HG03558 (cell line): ENCODE data around the gene ADAMTS2.

ENCODE experiments used
- ATAC-seq: cut with Tn5 transposase; IDR thresholded peaks from one replicate; pipeline ENCODE4 v1.9.1; 2021; ENCODE audit warnings: moderate number of reproducible peaks; ENCODE audit not compliant: unreplicated experiment; ENCODE audit errors: extremely low read depth

Gene ADAMTS2

DNA sequence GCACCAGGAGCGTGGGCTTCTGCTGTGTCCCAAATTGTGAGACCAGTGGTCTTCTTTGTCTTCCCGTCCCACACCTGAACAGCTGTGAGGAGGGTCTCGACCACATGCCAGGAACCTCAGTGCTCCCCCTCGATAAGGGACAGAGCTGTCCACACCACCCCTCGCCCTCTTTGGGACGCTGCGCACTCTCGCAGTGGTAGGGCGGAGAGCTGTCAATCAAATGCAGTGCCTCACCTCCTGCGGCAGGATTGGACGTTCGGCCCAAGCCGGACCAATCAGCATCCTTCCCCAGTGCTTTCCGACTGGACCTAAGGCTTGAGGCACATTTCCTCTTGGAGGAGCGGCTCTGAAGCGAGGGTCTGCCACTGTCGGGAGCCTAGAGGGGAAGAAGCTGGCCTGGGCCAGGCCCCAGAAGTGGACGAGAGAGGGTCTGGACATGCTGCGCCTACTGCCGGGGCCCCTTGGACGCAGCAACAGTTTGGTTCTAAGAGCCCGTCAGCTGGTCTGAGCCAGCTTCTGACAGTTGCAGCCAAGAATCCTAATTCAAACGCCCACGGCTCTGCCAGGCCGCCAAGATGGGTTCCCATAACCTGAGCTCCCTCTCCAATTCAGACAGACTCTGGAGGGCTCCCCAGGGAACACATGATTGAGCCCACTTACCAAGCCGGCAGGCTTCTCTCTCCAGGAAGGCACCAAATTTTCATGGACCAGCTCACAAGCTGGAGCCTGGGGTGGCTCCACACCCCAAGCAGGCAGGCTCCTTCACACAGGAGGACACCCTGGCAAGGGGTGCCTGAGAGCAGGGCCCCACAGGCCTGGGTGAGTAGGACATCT, 28.1 kb upstream of the ADAMTS2 start:
- no peak for ATAC-seq

DNA sequence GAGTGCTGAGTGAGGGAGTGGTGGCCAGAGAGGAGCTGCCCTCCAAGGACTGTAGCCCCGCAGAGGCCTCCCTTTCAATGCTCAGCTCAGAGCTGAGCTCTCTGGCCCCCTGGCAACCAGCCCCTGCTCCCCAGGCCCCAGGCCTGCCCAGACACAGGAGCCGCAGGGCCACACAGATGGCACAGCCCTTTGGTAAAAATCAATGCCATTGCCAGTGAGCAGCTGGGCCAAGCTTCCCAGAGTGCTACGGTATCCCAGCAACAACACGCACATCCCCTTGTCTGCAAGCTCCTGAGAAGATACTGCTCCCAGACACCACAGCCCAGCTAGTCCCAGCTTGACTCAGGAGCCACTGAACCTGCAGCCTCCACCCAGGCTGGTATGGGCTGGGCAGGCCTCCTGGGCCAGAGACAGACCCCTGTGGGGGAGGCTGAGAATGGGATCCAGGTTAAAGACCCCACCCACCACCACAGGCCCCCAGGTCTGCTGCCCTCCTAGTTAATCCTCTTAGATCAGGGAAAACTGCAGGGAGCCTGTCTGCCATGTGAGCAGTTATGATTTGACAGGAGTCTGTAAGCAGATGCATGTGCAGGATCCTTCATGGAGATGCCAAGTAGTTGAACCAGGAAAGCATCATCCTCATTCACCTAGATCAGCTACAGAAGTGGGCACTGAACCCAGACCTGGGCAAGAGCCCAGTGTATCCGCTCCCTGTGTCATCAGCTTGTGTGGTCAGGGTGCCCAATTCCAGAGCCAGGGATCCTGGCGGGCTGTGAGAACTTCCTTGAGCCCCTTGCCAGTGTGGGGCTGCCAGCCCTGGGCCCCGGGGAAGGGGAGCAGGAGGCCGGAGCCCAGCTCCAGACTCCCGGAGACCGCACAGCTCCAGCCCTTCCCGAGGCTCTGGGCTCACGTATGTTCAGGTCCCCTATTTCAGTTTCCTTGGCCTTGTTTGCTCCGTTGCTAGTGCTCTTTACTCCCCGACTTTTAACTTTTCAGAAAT, 26.7 kb upstream of the ADAMTS2 start:
- no peak for ATAC-seq

DNA sequence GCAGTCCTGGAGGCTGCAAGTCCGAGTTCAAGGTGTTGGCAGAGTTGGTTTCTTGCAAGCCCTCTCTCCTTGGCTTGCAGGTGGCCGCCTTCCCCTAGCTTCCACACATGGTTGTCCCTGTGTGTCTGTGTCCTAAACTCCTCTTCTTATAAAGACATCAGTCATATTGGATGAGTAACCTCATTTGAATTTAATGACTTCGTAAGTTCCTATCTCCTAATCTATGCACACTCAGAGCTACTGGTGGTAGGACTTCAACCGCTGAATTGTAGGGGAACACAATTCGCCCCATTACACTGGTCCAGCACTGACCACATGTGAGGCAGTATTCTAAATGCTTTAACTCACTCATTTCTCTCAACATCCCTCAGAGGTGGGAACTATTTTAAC, 25.9 kb upstream of the ADAMTS2 start:
- ATAC-seq: no peak

DNA sequence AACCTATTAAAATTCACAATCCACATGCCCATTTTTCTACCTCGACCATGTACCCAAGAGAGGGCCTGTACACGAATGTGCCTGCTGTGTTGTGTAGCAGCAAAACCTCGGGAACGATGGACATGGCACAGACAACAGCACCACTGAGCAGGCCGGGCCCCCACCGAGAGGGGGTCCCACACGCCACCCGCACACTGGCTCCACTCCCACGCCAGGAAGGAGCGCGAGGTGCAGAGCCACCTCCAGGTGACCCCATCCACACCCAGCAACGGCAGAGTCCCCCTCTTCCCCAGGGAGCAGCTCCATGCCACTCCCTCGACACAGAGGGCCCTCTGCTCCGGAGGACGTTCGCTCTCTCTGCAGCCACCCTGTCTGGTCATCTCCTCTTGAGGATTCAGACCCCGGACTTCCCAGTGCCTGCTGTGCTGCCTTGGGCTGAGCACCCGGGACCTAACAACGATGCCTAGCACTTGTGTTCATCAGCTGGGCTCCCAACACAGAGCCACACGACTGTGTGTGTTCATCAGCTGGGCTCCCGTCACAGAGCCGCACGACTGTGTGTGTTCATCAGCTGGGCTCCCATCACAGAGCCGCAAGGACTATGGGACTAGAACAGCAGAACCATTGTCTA, 25.3 kb upstream of the ADAMTS2 start:
- ATAC-seq: no peak

DNA sequence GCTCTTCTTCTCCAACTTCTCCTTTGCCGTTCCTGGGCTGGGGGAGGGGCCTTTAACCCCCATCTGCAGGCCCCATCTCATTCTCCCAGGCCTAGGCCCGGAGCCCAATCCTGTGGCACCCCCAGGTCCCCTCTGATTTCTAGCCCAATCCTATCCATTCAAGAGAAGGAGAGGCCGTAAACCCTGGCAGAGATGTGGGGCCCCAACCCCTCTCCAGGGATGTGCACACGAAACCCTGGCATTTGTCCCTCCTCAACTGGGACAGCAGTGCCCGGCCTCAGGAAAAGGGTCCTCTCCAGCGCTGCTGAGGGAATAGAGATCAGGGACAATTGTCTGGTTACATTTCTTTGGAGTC, 24.2 kb upstream of the ADAMTS2 start:
- no peak for ATAC-seq

DNA sequence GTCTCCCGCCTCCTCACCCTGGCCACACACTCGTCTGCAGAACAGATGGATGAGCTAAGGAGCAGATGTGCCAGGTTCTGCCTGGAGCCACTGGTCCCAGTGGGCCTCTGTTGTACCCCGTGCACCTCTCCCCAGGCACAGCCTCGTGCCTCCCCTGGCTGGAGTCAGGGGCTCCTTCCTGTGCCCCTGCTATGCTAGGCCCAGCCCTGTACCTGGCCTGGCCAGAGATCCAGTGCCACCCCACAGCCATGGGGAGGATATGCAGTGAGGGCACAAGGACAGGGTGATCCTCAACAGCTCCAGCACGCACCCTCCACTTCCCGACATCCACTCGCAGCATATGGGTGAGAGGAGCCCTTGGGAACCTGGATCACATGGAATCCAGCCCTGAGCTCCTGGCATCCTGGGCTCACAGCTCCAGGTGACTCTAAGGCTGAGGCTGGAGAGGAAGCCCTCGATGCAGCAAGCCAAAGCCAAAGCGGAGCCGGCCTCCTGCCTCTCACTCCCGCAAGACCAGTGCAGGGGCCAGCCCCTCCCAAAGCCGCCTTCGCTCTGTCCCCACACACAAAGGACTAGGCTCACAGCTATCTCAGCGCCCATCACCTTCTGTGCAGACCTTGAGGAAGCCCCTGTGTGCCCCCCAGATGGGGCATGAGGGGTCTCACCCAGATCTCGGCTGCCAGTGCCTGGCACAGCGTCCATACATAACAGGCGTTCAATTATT, 23.7 kb upstream of the ADAMTS2 start:
- ATAC-seq: no peak

DNA sequence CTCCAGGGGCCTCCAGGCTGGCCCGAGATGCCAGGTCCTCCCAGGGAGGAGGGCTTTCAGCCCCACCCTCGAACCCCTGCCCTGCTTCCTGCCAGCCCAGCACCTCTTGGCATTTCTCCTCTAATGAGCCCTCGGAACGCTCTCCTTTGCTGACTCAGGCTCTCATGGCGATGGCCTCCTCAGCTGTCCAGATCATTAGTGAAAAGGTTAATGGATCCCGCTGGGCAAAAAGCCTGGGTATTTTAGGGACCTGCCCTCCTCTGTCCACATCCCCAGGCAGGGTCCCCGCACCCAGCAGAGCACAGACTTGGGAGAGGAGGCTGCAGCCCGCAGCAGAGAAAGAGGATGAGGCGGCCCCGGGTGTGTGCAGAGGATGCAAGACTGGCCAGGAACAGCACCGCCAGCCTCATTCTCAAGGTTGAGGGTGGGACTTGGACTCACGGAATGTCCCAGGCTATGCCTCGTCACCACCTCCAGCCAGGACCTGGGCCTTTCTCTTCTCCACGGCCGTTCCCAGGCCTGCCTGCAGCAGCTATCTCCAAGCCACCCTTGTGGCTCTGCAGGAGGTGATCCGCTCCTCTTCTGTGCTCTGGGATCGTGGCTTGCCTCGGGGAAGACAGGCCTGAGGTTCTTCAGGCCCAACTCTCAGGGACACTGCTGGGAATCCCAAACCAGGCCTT, 23.0 kb upstream of the ADAMTS2 start:
- no peak for ATAC-seq

DNA sequence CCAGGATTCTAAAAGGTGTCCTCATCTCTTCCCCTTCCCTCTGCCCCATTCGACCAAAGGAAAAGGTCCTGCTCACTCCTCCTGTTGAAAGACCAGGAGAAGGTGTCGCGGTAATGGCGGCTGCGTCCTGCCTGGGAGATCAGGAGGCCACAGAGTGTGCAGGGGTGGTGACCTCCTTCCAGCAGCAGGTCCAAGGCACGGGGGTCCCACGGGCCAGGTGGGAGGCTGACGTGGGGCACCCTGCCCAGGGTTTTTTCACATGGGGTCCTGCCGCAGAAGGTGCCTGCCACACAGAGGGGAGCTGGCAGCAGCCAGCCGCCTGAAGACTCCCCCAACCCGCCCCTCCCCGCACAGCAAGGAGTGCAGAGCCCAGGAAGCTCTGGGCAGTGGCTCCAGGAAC, 22.2 kb upstream of the ADAMTS2 start:
- ATAC-seq: no peak

DNA sequence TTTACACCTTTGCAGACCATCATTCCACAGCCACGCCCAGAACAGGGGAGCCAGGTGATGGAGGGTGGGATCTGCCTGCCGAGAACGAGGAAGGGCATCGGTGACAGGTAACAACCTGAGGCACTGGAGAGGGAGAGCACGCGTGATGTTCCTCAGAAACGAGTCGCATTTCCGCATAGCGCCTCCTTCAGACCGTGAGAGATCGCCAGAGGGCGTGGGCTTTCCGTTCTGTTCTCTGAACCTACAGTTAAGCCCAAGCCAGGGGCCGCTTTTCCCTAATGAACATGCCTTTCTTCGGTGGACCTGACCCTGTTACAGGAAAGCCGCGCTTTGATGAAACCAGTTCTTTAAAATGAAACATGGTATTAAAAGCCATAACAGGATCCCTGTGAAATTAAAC, 17.1 kb upstream of the ADAMTS2 start:
- no peak for ATAC-seq

DNA sequence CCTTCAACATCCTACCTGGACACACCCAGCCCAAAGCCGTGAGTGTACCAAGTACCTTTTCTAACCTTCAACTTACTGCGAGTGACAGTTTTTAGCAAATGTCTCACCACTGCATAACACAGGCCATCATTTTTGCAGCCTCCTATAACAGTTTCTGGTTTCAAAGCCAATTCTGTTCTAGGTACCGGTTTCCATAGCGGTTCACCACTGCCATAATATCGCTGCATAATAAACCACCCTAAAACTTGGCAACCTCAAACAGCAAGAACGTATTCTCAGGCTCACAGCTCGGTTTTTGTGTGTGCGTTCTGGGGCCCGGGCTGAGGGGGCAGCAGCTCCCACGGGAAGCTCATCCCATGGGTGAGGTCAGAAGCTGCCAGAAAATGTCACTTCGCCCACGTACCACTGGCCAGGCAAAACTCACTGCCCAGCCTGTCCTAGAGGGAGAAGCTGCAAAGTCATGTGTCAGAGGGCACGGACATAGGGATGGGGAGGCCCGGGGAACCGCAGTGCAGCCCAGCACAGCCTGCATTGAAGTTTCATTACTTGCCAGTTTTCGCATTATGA, 15.9 kb upstream of the ADAMTS2 start:
- no peak for ATAC-seq

DNA sequence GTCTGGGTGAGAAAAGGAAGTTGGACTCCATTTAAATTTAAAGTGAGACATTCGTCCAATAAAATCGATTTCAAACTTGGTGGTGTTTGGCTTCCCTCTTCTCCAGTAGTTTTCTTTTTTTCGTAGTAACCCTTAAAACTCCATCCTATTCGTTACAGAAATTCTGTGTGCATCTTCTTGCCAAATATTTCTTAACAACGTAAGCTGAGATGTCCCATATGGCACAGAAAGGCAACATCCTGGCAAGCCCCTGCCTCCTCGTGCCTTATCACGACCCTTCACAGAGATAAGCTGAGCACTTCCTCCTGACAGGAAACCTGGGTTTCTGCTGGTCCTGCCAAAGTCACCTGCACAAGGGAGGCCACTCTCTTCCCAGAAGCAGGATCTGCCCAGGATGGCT, 11.8 kb upstream of the ADAMTS2 start:
- no peak for ATAC-seq

DNA sequence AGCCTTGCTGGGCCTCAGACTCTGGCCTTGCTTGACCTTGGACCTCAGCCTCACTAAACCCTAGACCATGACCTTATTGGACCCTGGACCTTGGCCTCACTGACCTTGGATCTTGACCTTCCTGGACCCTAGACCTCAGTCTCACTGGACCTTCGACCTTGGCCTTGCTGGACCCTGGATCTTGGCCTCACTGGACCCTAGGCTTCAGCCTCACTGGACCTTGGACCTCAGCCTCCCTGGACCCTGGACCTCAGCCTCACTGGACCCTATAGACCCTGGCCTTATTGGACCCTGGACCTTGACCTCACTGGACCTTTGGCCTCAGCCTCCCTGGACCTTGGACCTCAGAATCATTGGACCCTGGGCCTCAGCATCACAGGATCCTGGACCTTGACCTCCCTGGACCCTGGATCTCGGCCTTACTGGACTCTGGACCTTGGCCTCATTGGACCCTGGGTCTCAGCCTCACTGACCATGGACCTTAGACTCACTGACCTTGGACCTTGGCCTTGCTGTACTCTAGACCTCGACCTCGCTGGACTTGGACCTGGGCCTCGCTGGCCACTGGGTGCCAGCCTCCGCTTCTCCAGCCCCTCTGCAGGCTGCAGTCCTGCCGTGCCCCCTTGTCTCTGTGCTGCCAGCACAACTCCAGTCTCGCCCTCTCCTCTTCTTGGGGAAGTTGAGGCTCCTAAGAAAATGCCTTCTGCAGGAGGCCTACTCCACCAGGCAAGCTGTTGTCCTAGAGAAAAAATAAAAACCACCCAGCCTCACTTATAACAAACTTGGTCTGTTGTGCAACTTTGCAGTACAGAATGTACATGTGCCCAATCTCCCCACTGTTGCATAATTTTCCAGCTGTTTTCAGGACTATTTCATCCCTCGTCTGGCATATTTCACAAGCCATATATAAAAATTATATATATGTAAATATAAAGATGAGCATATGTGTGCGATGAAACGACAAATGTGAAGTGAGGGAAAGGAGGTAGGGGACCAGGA, 11.0 kb upstream of the ADAMTS2 start:
- ATAC-seq: no peak

DNA sequence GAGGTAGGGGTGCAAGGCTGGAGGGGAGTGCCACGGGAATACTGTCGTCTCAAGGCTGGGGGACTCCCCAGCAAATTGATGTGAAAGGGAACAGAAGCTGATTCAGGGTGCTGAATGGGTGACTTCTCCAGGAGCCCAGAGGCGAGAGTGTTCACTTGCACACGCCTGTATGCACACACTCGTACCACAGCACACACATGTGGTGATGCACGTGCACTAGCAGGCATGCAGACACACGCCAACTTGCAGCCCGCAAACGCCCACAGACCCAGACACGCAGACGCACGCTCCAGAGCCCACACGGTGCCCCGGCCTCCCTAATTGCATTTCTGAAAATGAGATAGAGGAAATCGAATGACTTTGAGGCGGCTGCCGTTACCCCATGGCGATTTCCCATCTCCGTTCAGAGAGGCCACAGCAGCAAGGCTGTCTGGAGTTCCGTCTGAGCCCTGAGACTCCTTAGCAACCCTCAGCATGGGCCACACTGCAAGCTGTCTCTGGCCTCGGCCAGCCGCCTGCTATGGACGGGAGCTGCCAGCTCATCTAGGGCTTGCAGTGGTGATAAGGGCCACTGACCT, 9.1 kb upstream of the ADAMTS2 start:
- no peak for ATAC-seq

DNA sequence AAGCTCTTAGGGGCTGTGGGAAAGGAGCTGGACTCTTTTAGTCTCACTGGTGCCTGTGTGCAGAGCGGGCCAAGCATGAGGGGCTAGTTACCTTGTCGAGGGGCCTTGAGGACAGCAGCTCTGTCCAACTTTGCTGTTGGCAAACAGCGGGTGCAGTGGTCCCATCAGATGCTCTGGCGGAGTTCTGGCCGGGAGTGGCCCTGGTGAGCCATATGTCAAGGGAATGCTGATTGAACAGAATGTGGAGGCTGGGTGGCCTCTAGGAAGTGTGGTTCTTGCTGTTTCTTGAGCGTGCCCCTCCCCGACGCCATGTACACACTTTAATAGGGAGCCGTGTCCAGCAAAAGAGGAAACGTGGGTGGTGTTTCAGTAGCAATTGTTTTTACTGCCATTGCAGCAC, 3.6 kb upstream of the ADAMTS2 start:
- no peak for ATAC-seq

DNA sequence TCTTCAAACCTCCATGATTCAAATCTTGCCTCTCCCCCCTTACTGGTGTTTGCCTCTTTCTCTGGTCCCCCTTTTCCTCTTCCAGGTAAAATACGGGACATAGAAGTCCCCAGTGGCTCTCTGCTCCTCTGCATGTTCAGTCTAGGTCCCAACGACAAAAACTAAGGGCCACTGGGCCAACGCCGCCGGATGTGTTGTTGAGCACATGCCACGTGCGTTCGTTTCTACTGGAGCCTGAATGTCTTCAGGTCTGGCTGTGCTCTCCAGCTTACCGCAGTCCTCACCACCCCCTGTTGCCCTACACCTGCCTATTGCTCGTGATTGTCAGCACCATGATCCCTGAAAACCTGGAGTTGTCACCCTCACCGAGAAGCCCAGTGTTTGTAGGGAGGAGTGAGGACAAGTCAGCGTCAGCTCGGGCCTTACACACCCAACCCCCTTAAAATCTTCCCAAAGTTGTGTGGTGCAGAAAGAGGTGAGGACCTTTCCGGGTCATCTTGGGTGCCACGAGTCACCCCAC, 2.8 kb upstream of the ADAMTS2 start:
- ATAC-seq: no peak

DNA sequence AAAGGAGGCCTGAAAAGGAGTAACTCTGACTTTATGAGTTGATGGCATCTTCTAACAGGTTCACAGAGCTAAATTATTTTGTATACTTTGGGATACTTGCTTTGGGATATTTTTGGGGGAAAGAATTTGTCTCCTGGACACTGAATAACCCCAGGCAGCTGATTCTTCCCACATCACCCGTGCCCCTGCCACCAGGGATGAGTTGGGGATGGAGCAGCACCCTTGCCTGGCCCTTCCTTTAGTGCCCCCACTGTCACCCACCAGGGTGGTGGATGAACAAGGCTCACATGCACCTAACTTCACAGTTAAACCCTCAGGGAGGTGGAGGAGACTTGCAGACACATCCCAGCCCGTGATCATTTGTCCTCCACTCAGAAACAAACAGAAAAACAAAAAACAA, 2.3 kb upstream of the ADAMTS2 start:
- ATAC-seq: no peak

DNA sequence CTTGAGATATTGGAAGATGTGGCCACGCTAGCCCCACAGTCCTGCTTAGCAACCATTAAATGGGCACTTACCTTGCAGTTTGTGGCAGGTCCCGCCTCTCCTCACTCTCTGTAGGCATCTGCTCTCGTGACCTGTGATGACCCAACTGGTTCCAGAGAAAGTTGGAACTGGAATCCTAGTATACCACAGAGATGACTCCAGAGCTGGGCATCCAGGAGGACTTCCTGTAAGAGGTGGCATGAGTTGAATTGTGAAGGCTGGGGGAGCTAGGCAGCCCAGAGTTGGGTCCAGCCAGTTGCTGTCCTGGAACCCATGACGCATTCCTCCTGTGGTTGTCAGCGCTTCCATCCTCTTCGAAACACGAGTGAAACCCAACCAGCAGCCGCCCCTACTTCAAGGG, 1.6 kb upstream of the ADAMTS2 start:
- ATAC-seq: no peak

DNA sequence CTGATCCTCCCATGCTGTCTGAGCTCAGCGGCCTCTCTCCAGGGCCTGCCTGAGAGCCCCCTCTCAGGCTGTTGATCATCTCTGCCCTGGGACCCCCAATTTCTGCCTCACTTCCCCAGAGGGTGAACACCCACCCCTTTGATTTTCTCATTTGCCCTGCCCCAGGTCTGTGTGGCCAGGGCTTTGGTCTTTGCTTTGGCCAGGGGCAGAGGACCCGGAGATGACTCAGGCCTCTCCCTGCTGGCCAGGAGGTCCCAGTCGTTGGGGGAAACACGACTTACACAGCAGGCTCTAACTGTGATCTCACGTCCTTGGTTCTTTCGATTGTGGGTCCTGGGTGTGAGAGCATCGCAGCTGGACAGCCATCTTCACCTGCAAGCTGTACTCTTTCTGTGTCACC, 1.1 kb upstream of the ADAMTS2 start:
- no peak for ATAC-seq
